NCI-H510A treated with DMSO at 0.1 percent for 48 hours (cell line): ENCODE measurements around the gene TBK1.
A peak's percentile ranks its signal among the peaks of the same experiment; 100 is the strongest.

Experiments used
- DNase-seq: peaks from one replicate; lab custom pipeline; 2025; lab: John Stamatoyannopoulos, UW

Gene TBK1

GRCh38 chr12:64451687-64452558 is at the start of gene TBK1:
Gene TBK1 (plus strand): TSS chr12:64452120. CDS start chr12:64455871, 3,751 bp downstream.
- DNase-seq: peak; percentile 98

- DNase-seq: no peak
These were observed 49.7 kb upstream of the TBK1 start for GRCh38 chr12:64402181-64402580.

GRCh38 chr12:64403707-64404469 is 48.0 kb upstream of the TBK1 start, which contains the start of gene XPOT:
Gene XPOT (plus strand): TSS chr12:64404392. CDS start chr12:64410036, 5,644 bp downstream.
- peak; percentile 95 for DNase-seq

GRCh38 chr12:64404470-64405256 is 47.3 kb upstream of the TBK1 start:
- no peak for DNase-seq

GRCh38 chr12:64407342-64408223 is 44.3 kb upstream of the TBK1 start:
- no peak for DNase-seq

- no peak for DNase-seq
These were observed 40.5 kb upstream of the TBK1 start for GRCh38 chr12:64411427-64411826.

- DNase-seq: no peak
These were observed 39.5 kb upstream of the TBK1 start for GRCh38 chr12:64412459-64412858.

GRCh38 chr12:64413884-64414283 is 38.0 kb upstream of the TBK1 start:
- no peak for DNase-seq

- no peak for DNase-seq
These were observed 33.7 kb upstream of the TBK1 start for GRCh38 chr12:64418209-64418608.

- no peak for DNase-seq
These were observed 32.2 kb upstream of the TBK1 start for GRCh38 chr12:64419696-64420095.

- no peak for DNase-seq
These were observed 23.9 kb upstream of the TBK1 start for GRCh38 chr12:64427988-64428387.

GRCh38 chr12:64428956-64429355 is 23.0 kb upstream of the TBK1 start:
- DNase-seq: no peak

GRCh38 chr12:64430886-64431285 is 21.0 kb upstream of the TBK1 start:
- DNase-seq: no peak

GRCh38 chr12:64431791-64432190 is 20.1 kb upstream of the TBK1 start:
- DNase-seq: no peak

GRCh38 chr12:64433915-64434314 is 18.0 kb upstream of the TBK1 start:
- no peak for DNase-seq

GRCh38 chr12:64440100-64440499 is 11.8 kb upstream of the TBK1 start:
- DNase-seq: no peak

GRCh38 chr12:64445490-64445889 is 6.4 kb upstream of the TBK1 start:
- DNase-seq: no peak

- DNase-seq: no peak
These were observed 5.6 kb upstream of the TBK1 start for GRCh38 chr12:64446295-64446694.

- DNase-seq: no peak
These were observed 1.8 kb upstream of the TBK1 start for GRCh38 chr12:64450057-64450640.

- DNase-seq: peak; percentile 62
These were observed 1.0 kb upstream of the TBK1 start for GRCh38 chr12:64450711-64451486.
